Gastroesophageal sphincter (tissue), 4 donors: ENCODE measurements around the gene MDH2. TPM values are rescaled to one million over a fixed set of nuclear protein-coding genes. Genes with fewer than 3 reads are reported as not detected.
"Not testable (repeated sequence)": the region's sequence is repeated elsewhere in the genome, so short reads cannot be mapped to it uniquely, and the experiment has no call there.

ENCODE experiments used
- ATAC-seq: fragments of 150-250 bp; one replicate; pipeline ENCODE4 v1.9.1; 2016; ENCODE audit warnings: mild to moderate bottlenecking, moderate library complexity
- H3K27ac ChIP-seq, 4 donors: fragments of 200-600 bp; sonication (generic) in 3 of 4; 1 replicate in 3 of 4; 2 replicates in 1 of 4; pipeline ENCODE4 v1.5.1; 2016 to 2019
- H3K27me3 ChIP-seq: fragments of 200-600 bp; sonication (generic); one replicate; pipeline ENCODE4 v1.5.1; 2019
- H3K36me3 ChIP-seq, 2 donors: fragments of 200-600 bp; sonication (generic); one replicate each; pipeline ENCODE4 v1.5.1; 2019; ENCODE audit warnings: control low read depth in 1 of 2
- H3K4me1 ChIP-seq, 3 donors: fragments of 200-600 bp; sonication (generic); 1 replicate in 2 of 3; 2 replicates in 1 of 3; pipeline ENCODE4 v1.5.1; 2016 to 2019; ENCODE audit warnings: control low read depth in 2 of 3
- H3K4me3 ChIP-seq, 2 donors: fragments of 200-600 bp; sonication (generic); one replicate each; pipeline ENCODE4 v1.5.1; 2019; ENCODE audit warnings: mild to moderate bottlenecking in 1 of 2, moderate library complexity in 1 of 2
- H3K9me3 ChIP-seq, 3 donors: fragments of 200-600 bp; sonication (generic); one replicate each; pipeline ENCODE4 v1.5.1; 2017 to 2019; ENCODE audit warnings: control low read depth in 2 of 3
- CTCF ChIP-seq, 4 experiments: fragments of 200-600 bp in 2 of 4; fragments of 450-650 bp in 2 of 4; sonication (generic) in 1 of 4; IDR thresholded peaks; one replicate each; pipeline ENCODE4 v1.5.1; 2017 to 2019; ENCODE audit warnings: antibody characterized with exemption in 4 of 4, mild to moderate bottlenecking in 2 of 4, moderate library complexity in 2 of 4
- EP300 ChIP-seq: sonication (generic); formaldehyde crosslinking; IDR thresholded peaks from one replicate; pipeline ENCODE4 v1.6.1; 2017; ENCODE audit warnings: antibody characterized with exemption, mild to moderate bottlenecking
- POLR2A ChIP-seq, 2 donors: fragments of 450-650 bp; IDR thresholded peaks; one replicate each; pipeline ENCODE4 v1.6.1; 2017; ENCODE audit warnings: antibody characterized with exemption in 2 of 2, mild to moderate bottlenecking in 2 of 2, moderate library complexity in 1 of 2
- POLR2AphosphoS5 ChIP-seq: sonication (generic); formaldehyde crosslinking; IDR thresholded peaks from one replicate; pipeline ENCODE4 v1.6.1; 2017; ENCODE audit warnings: antibody characterized with exemption
- WGBS, 2 donors: methylation state at CpG; one replicate each; pipeline ENCODE4 v1.1.5; 2018; ENCODE audit warnings: low coverage in 1 of 2; 5-methylcytosine and 5-hydroxymethylcytosine counted together
- total RNA-seq, 4 donors: library from RNA; depleted of rRNA; stranded (reverse); fragments of >200 nt; gene quantifications; one replicate each; pipeline ENCODE4 v1.1.0, GENCODE V29; 2016

Gene MDH2
- total RNA-seq, 4 donors from 2014 or later = 62.7 to 120 (median 71.0) TPM

GRCh38 chr7:76076995-76077394, 29.1 kb downstream of the MDH2 start:
- TF ChIP-seq POLR2A (IDR thresholded peaks at IDR 0.05) = no peak
- no peak for TF ChIP-seq CTCF (IDR thresholded peaks at IDR 0.05)
- TF ChIP-seq POLR2AphosphoS5 = no peak
- TF ChIP-seq EP300 = no peak
- no peak overlapping the region for H3K4me3 ChIP-seq
- no peaks in the 10 kb centered on the region for H3K36me3 ChIP-seq
- H3K27me3 ChIP-seq = no peaks in the 10 kb centered on the region
- ATAC-seq = no peak
- peaks cover 0 to 13% (median 0%) of the 10 kb centered on the region in 3 donors for H3K9me3 ChIP-seq
- WGBS, 2 donors = 85% methylated on average over 2 to 6 of the region's 6 CpGs
- H3K4me1 ChIP-seq = no peaks in the 10 kb centered on the region
- no peak overlapping the region for H3K27ac ChIP-seq

GRCh38 chr7:76077435-76077834, 29.5 kb downstream of the MDH2 start:
- no peak overlapping the region for H3K4me3 ChIP-seq
- TF ChIP-seq POLR2AphosphoS5 = no peak
- TF ChIP-seq EP300 = no peak
- TF ChIP-seq POLR2A (IDR thresholded peaks at IDR 0.05) = no peak
- no peak for TF ChIP-seq CTCF (IDR thresholded peaks at IDR 0.05)
- 57 to 64% methylated on average over 3 of the region's 3 CpGs for WGBS, 2 donors

GRCh38 chr7:76080204-76080603, 32.3 kb downstream of the MDH2 start:
- TF ChIP-seq CTCF (IDR thresholded peaks at IDR 0.05) (no peak), POLR2AphosphoS5 (no peak), EP300 (no peak), POLR2A (IDR thresholded peaks at IDR 0.05) (no peak)
- Histone ChIP-seq H3K9me3 (peaks cover 0 to 2% (median 0%) of the 10 kb centered on the region in 3 donors), H3K27me3 (no peaks in the 10 kb centered on the region), H3K36me3 (no peaks in the 10 kb centered on the region), H3K27ac (no peak overlapping the region), H3K4me3 (no peak overlapping the region), H3K4me1 (no peaks in the 10 kb centered on the region)
- no peak for ATAC-seq
- WGBS, 2 donors = 71 to 75% methylated on average over 4 to 5 of the region's 5 CpGs

More at GRCh38 chr7:76077435-76077834, 29.5 kb downstream of the MDH2 start:
- no peak for ATAC-seq
- Histone ChIP-seq H3K36me3 (no peaks in the 10 kb centered on the region), H3K4me1 (no peaks in the 10 kb centered on the region), H3K27ac (no peak overlapping the region), H3K9me3 (peaks cover 0 to 13% (median 0%) of the 10 kb centered on the region in 3 donors), H3K27me3 (no peaks in the 10 kb centered on the region)

GRCh38 chr7:76084115-76084514, 36.2 kb downstream of the MDH2 start:
- H3K36me3 ChIP-seq, H3K27ac ChIP-seq, H3K27me3 ChIP-seq, ATAC-seq, H3K4me1 ChIP-seq, H3K9me3 ChIP-seq, H3K4me3 ChIP-seq: not testable (repeated sequence)
- WGBS, 2 donors = 86 to 96% methylated on average over 2 of the region's 2 CpGs

- Histone ChIP-seq H3K4me1 (no peaks in the 10 kb centered on the region), H3K9me3 (no peaks in the 10 kb centered on the region), H3K36me3 (no peaks in the 10 kb centered on the region), H3K27ac (no peak overlapping the region), H3K27me3 (peaks cover 6% of the 10 kb centered on the region), H3K4me3 (no peak overlapping the region)
- TF ChIP-seq EP300 (no peak), POLR2AphosphoS5 (no peak), CTCF (IDR thresholded peaks at IDR 0.05) (no peak), POLR2A (IDR thresholded peaks at IDR 0.05) (no peak)
- no peak for ATAC-seq
- WGBS, 2 donors = 93% methylated on average over 4 of the region's 4 CpGs; no CpG with 5 or more reads in 1 of the 2 donors
Observed at GRCh38 chr7:76086070-76086469, 38.2 kb downstream of the MDH2 start.

GRCh38 chr7:76087362-76087791, 39.5 kb downstream of the MDH2 start:
- not testable (repeated sequence) for H3K27ac ChIP-seq, H3K4me1 ChIP-seq, H3K4me3 ChIP-seq, H3K36me3 ChIP-seq, H3K27me3 ChIP-seq, H3K9me3 ChIP-seq, ATAC-seq
- 6 to 18% methylated on average over 5 of the region's 5 CpGs for WGBS, 2 donors
